WTC11 (cell line): ENCODE data around the gene LGALS1. TPM values are rescaled to one million over a fixed set of nuclear protein-coding genes. Genes with fewer than 3 reads are reported as not detected.

Experiments
- ATAC-seq: fragments of 200-7000 bp; cut with Tn5 transposase; 2 replicates; pipeline ENCODE4 v1.10.0; 2021; ENCODE audit warnings: mild to moderate bottlenecking, moderate library complexity
- CTCF ChIA-PET: fragments of 300-600 bp; sonication (Branson Sonifier 250); formaldehyde crosslinking; loops from one replicate; lab custom pipeline; 2021; ENCODE audit warnings: antibody characterized with exemption; lab: Charles Lee
- POLR2A ChIA-PET: fragments of 350-600 bp; sonication (Branson Sonifier 250); formaldehyde crosslinking; loops from one replicate; lab custom pipeline; 2021; ENCODE audit warnings: antibody characterized with exemption; lab: Charles Lee
- DNase-seq: peaks from one replicate; pipeline ENCODE4 v3.0.0; 2021; ENCODE audit warnings: low spot score
- H3K27ac Mint-ChIP-seq: 2 replicates; pipeline ENCODE4 v1.8.0; 2021; ENCODE audit warnings: mixed read lengths
- H3K27me3 Mint-ChIP-seq: 2 replicates; pipeline ENCODE4 v1.8.0; 2021; ENCODE audit warnings: low read depth, mild to moderate bottlenecking, moderate library complexity, mixed read lengths
- H3K36me3 Mint-ChIP-seq: 2 replicates; pipeline ENCODE4 v1.8.0; 2021; ENCODE audit warnings: mixed read lengths
- H3K4me1 Mint-ChIP-seq: 2 replicates; pipeline ENCODE4 v1.8.0; 2022; ENCODE audit warnings: mixed read lengths
- H3K4me3 Mint-ChIP-seq: 2 replicates; pipeline ENCODE4 v1.8.0; 2021; ENCODE audit warnings: mild to moderate bottlenecking, moderate library complexity, mixed read lengths
- H3K9me3 Mint-ChIP-seq: 2 replicates; pipeline ENCODE4 v1.8.0; 2021; ENCODE audit warnings: mixed read lengths
- AFF4 ChIP-seq: sonication (generic); formaldehyde crosslinking; IDR thresholded peaks from 2 replicates; pipeline ENCODE4 v1.8.1; 2023; ENCODE audit warnings: mild to moderate bottlenecking, missing genetic modification reagents, borderline replicate concordance
- AR ChIP-seq: fragments of 250-450 bp; sonication (Bioruptor Pico); IDR thresholded peaks from 2 replicates; pipeline ENCODE4 v1.9.0; 2021; ENCODE audit warnings: mild to moderate bottlenecking
- ATF1 ChIP-seq: sonication (generic); formaldehyde crosslinking; IDR thresholded peaks from 2 replicates; pipeline ENCODE4 v1.8.1; 2023; ENCODE audit warnings: mild to moderate bottlenecking, moderate library complexity, missing genetic modification reagents
- CBFB ChIP-seq: sonication (generic); formaldehyde crosslinking; IDR thresholded peaks from 2 replicates; pipeline ENCODE4 v1.8.1; 2022; ENCODE audit warnings: mild to moderate bottlenecking, low read depth, missing genetic modification reagents
- CREM ChIP-seq: sonication (generic); formaldehyde crosslinking; IDR thresholded peaks from 2 replicates; pipeline ENCODE4 v1.8.1; 2022; ENCODE audit warnings: mild to moderate bottlenecking, missing genetic modification reagents, moderate library complexity
- ERG ChIP-seq: fragments of 250-450 bp; sonication (Bioruptor Pico); IDR thresholded peaks from 2 replicates; pipeline ENCODE4 v1.8.0; 2021; ENCODE audit warnings: mild to moderate bottlenecking
- ETV6 ChIP-seq: sonication (generic); formaldehyde crosslinking; IDR thresholded peaks from 2 replicates; pipeline ENCODE4 v1.8.1; 2022; ENCODE audit warnings: mild to moderate bottlenecking, missing genetic modification reagents
- IRF2 ChIP-seq: sonication (generic); formaldehyde crosslinking; IDR thresholded peaks from 2 replicates; pipeline ENCODE4 v1.8.0; 2022; ENCODE audit warnings: low read depth, missing genetic modification reagents, borderline replicate concordance
- NFYB ChIP-seq: sonication (generic); formaldehyde crosslinking; conservative IDR thresholded peaks from 2 replicates; pipeline ENCODE4 v1.8.0; 2022; ENCODE audit warnings: low read depth, missing genetic modification reagents
- PRRX2 ChIP-seq: fragments of 250-450 bp; sonication (Bioruptor Pico); IDR thresholded peaks from 2 replicates; pipeline ENCODE4 v1.8.0; 2021; ENCODE audit warnings: mild to moderate bottlenecking
- SMAD3 ChIP-seq: sonication (generic); formaldehyde crosslinking; IDR thresholded peaks from 2 replicates; pipeline ENCODE4 v1.8.0; 2022; ENCODE audit warnings: missing genetic modification reagents, mild to moderate bottlenecking, borderline replicate concordance
- TEAD1 ChIP-seq: sonication (generic); formaldehyde crosslinking; IDR thresholded peaks from 2 replicates; pipeline ENCODE4 v1.8.0; 2022; ENCODE audit warnings: mild to moderate bottlenecking, missing genetic modification reagents
- TP53 ChIP-seq: sonication (generic); formaldehyde crosslinking; IDR thresholded peaks from 2 replicates; pipeline ENCODE4 v1.8.1; 2023; ENCODE audit warnings: mild to moderate bottlenecking, missing genetic modification reagents
- USF2 ChIP-seq: sonication (generic); formaldehyde crosslinking; IDR thresholded peaks from 2 replicates; pipeline ENCODE4 v1.8.1; 2023; ENCODE audit warnings: mild to moderate bottlenecking, missing genetic modification reagents, moderate library complexity
- ZBTB21 ChIP-seq: sonication (generic); formaldehyde crosslinking; IDR thresholded peaks from 2 replicates; pipeline ENCODE4 v1.8.1; 2023; ENCODE audit warnings: mild to moderate bottlenecking, missing genetic modification reagents, borderline replicate concordance
- ZBTB43 ChIP-seq: sonication (generic); formaldehyde crosslinking; IDR thresholded peaks from 2 replicates; pipeline ENCODE4 v1.8.1; 2023; ENCODE audit warnings: mild to moderate bottlenecking, missing genetic modification reagents
- ZNF263 ChIP-seq: sonication (generic); formaldehyde crosslinking; IDR thresholded peaks from 2 replicates; pipeline ENCODE4 v1.8.1; 2022; ENCODE audit warnings: low read depth, mild to moderate bottlenecking, moderate library complexity, missing genetic modification reagents
- ZNF532 ChIP-seq: fragments of 250-450 bp; sonication (Bioruptor Pico); IDR thresholded peaks from 2 replicates; pipeline ENCODE4 v1.9.0; 2021; ENCODE audit warnings: mild to moderate bottlenecking, borderline replicate concordance
- ZNF671 ChIP-seq: fragments of 250-450 bp; sonication (Bioruptor Pico); IDR thresholded peaks from 2 replicates; pipeline ENCODE4 v1.8.0; 2021; ENCODE audit warnings: mild to moderate bottlenecking
- total RNA-seq: library from RNA; stranded (reverse); gene quantifications from 3 replicates; pipeline ENCODE4 v1.2.3, GENCODE V29; 2021

LGALS1 gene
- total RNA-seq, 1 experiment from 2014 or later: 17.3 TPM

GRCh38 chr22:37672920-37673455 is 2.4 kb upstream of the LGALS1 start:
- ATAC-seq: no peak
- H3K4me1 Mint-ChIP-seq: peaks cover 15% of the 10 kb centered on the region
- TF ChIP-seq USF2 (CRISPR knock-in tag): no peak
- TF ChIP-seq ZNF671 (CRISPR knock-in tag): no peak
- TF ChIP-seq NFYB (CRISPR knock-in tag): no peak
- no peak for TF ChIP-seq TP53
- TF ChIP-seq CBFB (CRISPR knock-in tag): no peak
- no peak for TF ChIP-seq AFF4 (CRISPR knock-in tag)
- TF ChIP-seq ZBTB21 (CRISPR knock-in tag): no peak
- TF ChIP-seq ATF1: no peak
- TF ChIP-seq ETV6 (CRISPR knock-in tag): no peak
- TF ChIP-seq CREM: no peak
- TF ChIP-seq TEAD1 (CRISPR knock-in tag): no peak
- TF ChIP-seq SMAD3: no peak
- no peak for TF ChIP-seq IRF2 (CRISPR knock-in tag)
- TF ChIP-seq ZBTB43 (CRISPR knock-in tag): no peak
- no peak for TF ChIP-seq ZNF263 (CRISPR knock-in tag)
- no peak for TF ChIP-seq AR
- TF ChIP-seq ERG (CRISPR knock-in tag): no peak
- no peak for TF ChIP-seq PRRX2
- TF ChIP-seq ZNF532 (CRISPR knock-in tag): no peak
- TF ChIP-seq, all 79 proteins: peak for 0
- Mint-ChIP-seq H3K36me3 (no peaks in the 10 kb centered on the region), H3K4me3 (no peak overlapping the region), H3K9me3 (no peaks in the 10 kb centered on the region), H3K27ac (no peak overlapping the region), H3K27me3 (peaks cover 16% of the 10 kb centered on the region)
- CTCF ChIA-PET: interaction anchor here (1.3 to 6.8 kb wide), 5 partner anchors 9 to 134 kb away, joined by 4 to 51 read pairs (median 12); no protein-coding TSS in a partner anchor
- POLR2A ChIA-PET: no interaction called here
- no peak for DNase-seq
